ENCODE measurements around the gene WDR41.

DNA sequence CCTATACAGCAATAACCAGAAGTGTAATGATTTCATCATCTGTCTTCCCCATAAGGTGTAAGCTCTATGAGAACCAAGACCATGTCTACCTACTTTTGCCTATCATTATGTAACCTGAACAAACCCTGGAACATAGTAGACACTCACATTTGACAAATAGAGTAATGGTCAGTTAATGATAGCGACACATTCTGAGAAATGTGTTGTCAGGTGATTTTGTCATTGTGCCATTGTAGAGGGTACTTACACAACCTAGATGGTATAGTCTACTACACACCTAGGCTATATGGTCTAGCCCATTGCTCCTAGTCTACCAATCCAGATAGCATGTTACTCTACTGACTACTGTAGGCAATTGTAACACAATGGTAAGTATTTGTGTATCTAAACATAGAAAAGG lies 22.3 kb upstream of the WDR41 start:
- TF ChIP-seq, protein P1, sequence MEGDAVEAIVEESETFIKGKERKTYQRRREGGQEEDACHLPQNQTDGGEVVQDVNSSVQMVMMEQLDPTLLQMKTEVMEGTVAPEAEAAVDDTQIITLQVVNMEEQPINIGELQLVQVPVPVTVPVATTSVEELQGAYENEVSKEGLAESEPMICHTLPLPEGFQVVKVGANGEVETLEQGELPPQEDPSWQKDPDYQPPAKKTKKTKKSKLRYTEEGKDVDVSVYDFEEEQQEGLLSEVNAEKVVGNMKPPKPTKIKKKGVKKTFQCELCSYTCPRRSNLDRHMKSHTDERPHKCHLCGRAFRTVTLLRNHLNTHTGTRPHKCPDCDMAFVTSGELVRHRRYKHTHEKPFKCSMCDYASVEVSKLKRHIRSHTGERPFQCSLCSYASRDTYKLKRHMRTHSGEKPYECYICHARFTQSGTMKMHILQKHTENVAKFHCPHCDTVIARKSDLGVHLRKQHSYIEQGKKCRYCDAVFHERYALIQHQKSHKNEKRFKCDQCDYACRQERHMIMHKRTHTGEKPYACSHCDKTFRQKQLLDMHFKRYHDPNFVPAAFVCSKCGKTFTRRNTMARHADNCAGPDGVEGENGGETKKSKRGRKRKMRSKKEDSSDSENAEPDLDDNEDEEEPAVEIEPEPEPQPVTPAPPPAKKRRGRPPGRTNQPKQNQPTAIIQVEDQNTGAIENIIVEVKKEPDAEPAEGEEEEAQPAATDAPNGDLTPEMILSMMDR (conservative IDR thresholded peaks at IDR 0.05): no peak
- TF ChIP-seq EZH2 (IDR thresholded peaks at IDR 0.05; ENCODE audit: low read depth): no peak
